ENCODE results near the gene PSMA6. TPM values are rescaled to one million over a fixed set of nuclear protein-coding genes. Genes with fewer than 3 reads are reported as not detected.

The PSMA6 gene
- total and polyA plus RNA-seq, 4 experiments from 2014 or later, result 84.6 to 413 (median 207) TPM

DNA sequence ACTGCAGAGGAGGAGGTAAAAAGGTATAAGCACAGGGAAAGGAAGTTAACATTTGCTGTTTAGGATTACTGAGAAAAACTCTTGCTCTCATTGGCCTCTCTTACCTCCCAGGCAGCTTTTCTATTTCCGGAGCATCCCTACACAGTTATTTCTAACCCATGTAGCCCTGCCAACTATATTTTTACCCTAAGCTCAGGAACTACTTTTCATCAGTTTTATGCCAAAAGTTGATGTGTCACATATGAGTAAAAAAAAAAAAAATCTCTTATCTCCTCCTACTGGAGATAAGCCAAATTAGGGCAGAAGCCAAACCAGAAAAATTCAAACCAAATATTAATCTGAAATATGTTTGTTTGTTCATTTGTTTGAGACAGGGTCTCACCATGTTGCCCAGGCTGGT lies 34.4 kb upstream of the PSMA6 start:
- H3K27me3 Mint-ChIP-seq, result no peaks in the 10 kb centered on the region

DNA sequence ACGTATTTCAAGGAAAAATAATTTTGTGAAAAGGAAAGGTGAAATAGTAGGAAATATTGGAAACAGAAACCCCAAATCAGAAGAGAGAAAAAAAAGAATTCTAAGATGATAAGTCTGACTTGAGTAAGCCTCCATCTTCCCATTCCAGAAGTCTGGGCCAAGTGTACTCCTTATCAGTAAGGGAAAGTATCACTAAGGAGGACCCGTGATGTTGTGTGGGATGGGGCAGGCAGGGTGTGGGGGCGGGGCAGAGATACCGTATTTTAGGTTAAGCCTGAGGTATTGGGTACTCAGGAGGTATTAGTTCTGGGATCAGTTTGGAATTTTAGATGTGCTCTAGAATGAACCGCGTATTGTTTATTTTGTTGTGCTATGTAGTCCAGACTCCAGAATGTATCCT lies 33.8 kb upstream of the PSMA6 start:
- H3K27ac Mint-ChIP-seq, result no peak overlapping the region
- H3K4me1 Mint-ChIP-seq, result peaks cover 12 to 20% (median 13%) of the 10 kb centered on the region in 4 donors
- peaks cover 29 to 31% of the 10 kb centered on the region in 2 donors for H3K36me3 Mint-ChIP-seq
- Histone ChIP-seq H3K4me3 (ENCODE audit: low read length in 2 of 2) (no peak overlapping the region), H3K36me3 (ENCODE audit: insufficient read depth, low read length) (peaks cover 6% of the 10 kb centered on the region), H3K4me1 (ENCODE audit: insufficient read depth, low read length) (no peaks in the 10 kb centered on the region), H3K27ac (ENCODE audit: low read depth, low read length) (no peak overlapping the region), H3K27me3 (ENCODE audit: insufficient read depth, low read length) (no peaks in the 10 kb centered on the region), H3K9me3 (ENCODE audit: control insufficient read depth in 1 of 2, low read length in 2 of 2) (no peaks in the 10 kb centered on the region)
- ChIA-PET CTCF (ENCODE audit: partially characterized antibody) (no interaction called here), POLR2A (ENCODE audit: partially characterized antibody) (no interaction called here)
- no peak for DNase-seq
- no peak overlapping the region for H3K4me3 Mint-ChIP-seq
- no peaks in the 10 kb centered on the region for H3K27me3 Mint-ChIP-seq
- intact Hi-C loops (cut with micrococcal nuclease), result no loop called here
- peaks cover 0 to 6% (median 0%) of the 10 kb centered on the region in 8 donors for H3K9me3 Mint-ChIP-seq

More for the DNA sequence above, 34.4 kb upstream of the PSMA6 start:
- DNase-seq, result no peak
- peaks cover 6% of the 10 kb centered on the region for H3K36me3 ChIP-seq (ENCODE audit: insufficient read depth, low read length)
- intact Hi-C loops (cut with micrococcal nuclease), result no loop called here
- Mint-ChIP-seq H3K4me1 (peaks cover 13 to 20% (median 13%) of the 10 kb centered on the region in 4 donors), H3K27ac (peak overlapping the region in 2 of 7 donors; percentile 24 to 79), H3K36me3 (peaks cover 28 to 32% of the 10 kb centered on the region in 2 donors), H3K4me3 (no peak overlapping the region), H3K9me3 (peaks cover 0 to 6% (median 0%) of the 10 kb centered on the region in 8 donors)
- no peaks in the 10 kb centered on the region for H3K27me3 ChIP-seq (ENCODE audit: insufficient read depth, low read length)
- no peak overlapping the region for H3K27ac ChIP-seq (ENCODE audit: low read depth, low read length)
- H3K9me3 ChIP-seq (ENCODE audit: control insufficient read depth in 1 of 2, low read length in 2 of 2), result no peaks in the 10 kb centered on the region
- H3K4me1 ChIP-seq (ENCODE audit: insufficient read depth, low read length), result no peaks in the 10 kb centered on the region
- ChIA-PET POLR2A (ENCODE audit: partially characterized antibody) (no interaction called here), CTCF (ENCODE audit: partially characterized antibody) (no interaction called here)
- no peak overlapping the region for H3K4me3 ChIP-seq (ENCODE audit: low read length in 2 of 2)

DNA sequence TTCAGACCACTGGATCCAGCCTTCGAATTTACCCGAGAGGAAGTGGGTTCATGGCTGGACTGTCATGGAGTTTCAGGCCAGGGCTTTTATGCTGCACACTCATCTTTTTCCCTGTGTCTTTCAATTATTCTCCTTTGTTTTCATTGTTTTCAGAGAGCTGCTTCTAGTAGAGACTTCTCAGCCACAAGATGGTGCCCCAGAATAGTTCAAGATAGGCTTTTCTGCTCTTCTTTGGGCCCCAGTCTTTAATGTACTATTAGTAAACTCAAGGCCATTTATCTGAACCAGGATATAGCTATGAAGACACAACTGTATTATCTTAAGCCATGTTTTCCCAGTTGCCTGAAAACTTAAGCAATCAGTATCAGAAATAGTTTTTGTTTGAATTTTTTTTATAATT lies 30.4 kb upstream of the PSMA6 start:
- Histone ChIP-seq H3K36me3 (ENCODE audit: insufficient read depth, low read length) (peaks cover 11% of the 10 kb centered on the region), H3K27me3 (ENCODE audit: insufficient read depth, low read length) (no peaks in the 10 kb centered on the region), H3K27ac (ENCODE audit: low read depth, low read length) (no peak overlapping the region), H3K4me1 (ENCODE audit: insufficient read depth, low read length) (no peaks in the 10 kb centered on the region), H3K4me3 (ENCODE audit: low read length in 2 of 2) (no peak overlapping the region), H3K9me3 (ENCODE audit: control insufficient read depth in 1 of 2, low read length in 2 of 2) (no peaks in the 10 kb centered on the region)
- H3K4me3 Mint-ChIP-seq, result no peak overlapping the region
- peaks cover 0 to 7% (median under 1%) of the 10 kb centered on the region in 4 donors for H3K4me1 Mint-ChIP-seq
- POLR2A ChIA-PET (ENCODE audit: partially characterized antibody), result interaction anchor here (0.6 to 1.1 kb wide), 2 partner anchors 27 to 144 kb away, joined by 3 to 5 read pairs; no protein-coding TSS in a partner anchor
- intact Hi-C loops (cut with micrococcal nuclease), result loop anchor here (2.0 kb wide), 1 partner anchor 17 kb away; no protein-coding TSS in a partner anchor
- CTCF ChIA-PET (ENCODE audit: partially characterized antibody), result interaction anchor here (0.6 to 3.2 kb wide), 13 partner anchors 17 to 162 kb away, joined by 3 to 28 read pairs (median 5); partner anchors contain the start of genes NFKBIA and PSMA6
- H3K27ac Mint-ChIP-seq, result peak overlapping the region in 2 of 7 donors; percentile 29 to 76
- no peak for DNase-seq
- H3K36me3 Mint-ChIP-seq, result peaks cover 27% of the 10 kb centered on the region in 2 donors
- H3K9me3 Mint-ChIP-seq, result peaks cover 0 to 5% (median 0%) of the 10 kb centered on the region in 8 donors
- H3K27me3 Mint-ChIP-seq, result no peaks in the 10 kb centered on the region

DNA sequence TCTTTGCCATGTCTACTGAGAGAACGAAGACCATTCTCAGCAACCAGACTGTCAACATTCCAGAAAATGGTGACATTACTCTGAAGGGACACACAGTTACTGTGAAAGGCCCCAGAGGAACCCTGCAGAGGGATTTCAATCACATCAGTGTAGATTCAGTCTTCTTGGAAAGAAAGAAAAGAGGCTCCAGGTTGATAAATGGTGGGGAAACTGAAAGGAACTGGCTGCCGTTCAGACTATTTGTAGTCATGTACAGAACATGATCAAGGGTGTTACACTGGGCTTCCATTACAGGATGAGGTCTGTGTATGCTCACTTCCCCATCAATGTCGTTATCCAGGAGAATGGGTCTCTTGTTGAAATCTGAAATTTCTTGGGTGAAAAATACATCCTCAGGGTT lies 29.7 kb upstream of the PSMA6 start:
- intact Hi-C loops (cut with micrococcal nuclease), result loop anchor here (2.0 kb wide), 1 partner anchor 18 kb away; no protein-coding TSS in a partner anchor
- DNase-seq, result no peak
- Mint-ChIP-seq H3K4me1 (peaks cover 0 to 7% (median under 1%) of the 10 kb centered on the region in 4 donors), H3K27me3 (no peaks in the 10 kb centered on the region), H3K36me3 (peaks cover 30 to 33% of the 10 kb centered on the region in 2 donors), H3K9me3 (peaks cover 0 to 5% (median 0%) of the 10 kb centered on the region in 8 donors), H3K27ac (peak overlapping the region in 1 of 7 donors; percentile 24), H3K4me3 (no peak overlapping the region)
- CTCF ChIA-PET (ENCODE audit: partially characterized antibody), result interaction anchor here (0.6 to 3.2 kb wide), 15 partner anchors 17 to 161 kb away, joined by 3 to 28 read pairs (median 5); partner anchors contain the start of genes NFKBIA and PSMA6
- no peaks in the 10 kb centered on the region for H3K4me1 ChIP-seq (ENCODE audit: insufficient read depth, low read length)
- H3K36me3 ChIP-seq (ENCODE audit: insufficient read depth, low read length), result peaks cover 11% of the 10 kb centered on the region
- no peaks in the 10 kb centered on the region for H3K27me3 ChIP-seq (ENCODE audit: insufficient read depth, low read length)
- no peak overlapping the region for H3K4me3 ChIP-seq (ENCODE audit: low read length in 2 of 2)
- POLR2A ChIA-PET (ENCODE audit: partially characterized antibody), result interaction anchor here (1.1 kb wide), 1 partner anchor 144 kb away, joined by 5 read pairs; no protein-coding TSS in a partner anchor
- H3K27ac ChIP-seq (ENCODE audit: low read depth, low read length), result no peak overlapping the region
- no peaks in the 10 kb centered on the region for H3K9me3 ChIP-seq (ENCODE audit: control insufficient read depth in 1 of 2, low read length in 2 of 2)

DNA sequence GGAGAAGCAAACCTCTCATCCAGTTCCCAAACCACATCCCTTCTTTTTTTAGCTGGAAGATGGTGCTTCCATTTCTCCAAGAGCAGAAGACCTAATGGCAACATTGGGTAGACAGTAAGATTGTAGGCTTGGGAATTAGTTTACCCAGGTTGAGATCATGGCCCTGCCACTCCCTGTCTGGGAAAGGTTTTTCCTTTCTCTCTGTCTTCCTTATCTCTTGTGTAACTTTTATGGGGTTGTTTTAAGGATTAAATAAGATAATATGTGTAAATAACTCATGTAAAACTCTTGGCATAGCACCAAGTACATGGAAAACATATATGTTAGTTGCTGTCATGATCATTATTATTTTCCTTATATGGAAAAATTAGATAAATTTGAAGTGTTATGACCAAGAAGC lies 23.2 kb upstream of the PSMA6 start:
- Histone ChIP-seq H3K36me3 (ENCODE audit: insufficient read depth, low read length) (peaks cover 26% of the 10 kb centered on the region), H3K27me3 (ENCODE audit: insufficient read depth, low read length) (no peaks in the 10 kb centered on the region), H3K9me3 (ENCODE audit: control insufficient read depth in 1 of 2, low read length in 2 of 2) (no peaks in the 10 kb centered on the region), H3K4me1 (ENCODE audit: insufficient read depth, low read length) (no peaks in the 10 kb centered on the region), H3K27ac (ENCODE audit: low read depth, low read length) (no peak overlapping the region), H3K4me3 (ENCODE audit: low read length in 2 of 2) (no peak overlapping the region)
- Mint-ChIP-seq H3K4me1 (no peaks in the 10 kb centered on the region), H3K9me3 (no peaks in the 10 kb centered on the region), H3K27ac (no peak overlapping the region), H3K4me3 (no peak overlapping the region), H3K27me3 (no peaks in the 10 kb centered on the region), H3K36me3 (peaks cover 37 to 51% of the 10 kb centered on the region in 2 donors)
- POLR2A ChIA-PET (ENCODE audit: partially characterized antibody), result no interaction called here
- CTCF ChIA-PET (ENCODE audit: partially characterized antibody), result interaction anchor here (1.1 kb wide), 1 partner anchor 17 kb away, joined by 4 read pairs; no protein-coding TSS in a partner anchor
- intact Hi-C loops (cut with micrococcal nuclease), result no loop called here
- DNase-seq, result no peak

DNA sequence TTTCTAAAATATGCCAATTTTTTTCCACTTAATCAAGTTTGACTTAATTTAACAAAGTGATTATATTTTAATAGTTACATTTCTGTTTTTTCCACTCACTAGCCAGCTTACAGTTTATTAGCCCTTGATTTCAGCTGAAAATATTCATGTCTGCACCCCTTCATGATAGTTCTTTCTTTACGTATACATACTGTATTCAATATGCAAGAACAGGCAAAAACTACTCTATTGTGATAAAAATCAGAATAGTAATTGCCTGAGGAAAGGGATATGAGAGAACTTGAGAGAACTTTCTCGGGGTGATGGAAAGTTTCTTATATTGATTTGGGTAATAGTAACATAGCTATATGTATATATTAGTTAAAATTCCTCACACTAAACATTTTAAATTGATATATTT lies 17.4 kb upstream of the PSMA6 start:
- Mint-ChIP-seq H3K27me3 (no peaks in the 10 kb centered on the region), H3K4me1 (no peaks in the 10 kb centered on the region), H3K4me3 (no peak overlapping the region), H3K27ac (peak overlapping the region in 2 of 7 donors; percentile 9 to 43), H3K9me3 (no peaks in the 10 kb centered on the region), H3K36me3 (peaks cover 51 to 65% of the 10 kb centered on the region in 2 donors)
- Histone ChIP-seq H3K4me1 (ENCODE audit: insufficient read depth, low read length) (no peaks in the 10 kb centered on the region), H3K27ac (ENCODE audit: low read depth, low read length) (no peak overlapping the region), H3K27me3 (ENCODE audit: insufficient read depth, low read length) (no peaks in the 10 kb centered on the region), H3K36me3 (ENCODE audit: insufficient read depth, low read length) (peaks cover 30% of the 10 kb centered on the region), H3K9me3 (ENCODE audit: control insufficient read depth in 1 of 2, low read length in 2 of 2) (no peaks in the 10 kb centered on the region), H3K4me3 (ENCODE audit: low read length in 2 of 2) (no peak overlapping the region)
- POLR2A ChIA-PET (ENCODE audit: partially characterized antibody), result interaction anchor here (1.3 to 2.0 kb wide), 2 partner anchors 9 to 25 kb away, joined by 4 read pairs; no protein-coding TSS in a partner anchor
- CTCF ChIA-PET (ENCODE audit: partially characterized antibody), result interaction anchor here (1.3 to 1.5 kb wide), 2 partner anchors 11 to 46 kb away, joined by 3 read pairs; no protein-coding TSS in a partner anchor
- intact Hi-C loops (cut with micrococcal nuclease), result no loop called here
- DNase-seq, result no peak

DNA sequence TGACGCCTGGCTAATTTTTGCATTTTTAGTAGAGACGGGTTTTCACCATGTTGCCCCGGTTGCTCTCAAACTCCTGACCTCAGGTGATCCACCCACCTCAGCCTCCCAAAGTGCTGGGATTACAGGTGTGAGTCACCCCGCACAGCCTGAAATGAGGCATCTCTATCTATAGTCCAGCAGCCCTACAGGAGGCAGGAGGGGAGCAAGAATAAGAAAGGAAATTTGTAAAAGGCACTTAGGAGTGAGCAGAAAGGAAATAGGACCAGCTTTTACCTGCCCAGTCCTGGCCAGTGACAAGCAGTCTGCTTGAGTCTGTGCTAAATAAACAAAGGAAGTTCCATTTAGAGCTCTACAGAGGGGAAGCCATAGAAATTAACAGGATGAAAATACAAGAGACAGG lies 15.0 kb upstream of the PSMA6 start:
- intact Hi-C loops (cut with micrococcal nuclease), result no loop called here
- Histone ChIP-seq H3K4me1 (ENCODE audit: insufficient read depth, low read length) (no peaks in the 10 kb centered on the region), H3K36me3 (ENCODE audit: insufficient read depth, low read length) (peaks cover 23% of the 10 kb centered on the region), H3K4me3 (ENCODE audit: low read length in 2 of 2) (no peak overlapping the region), H3K9me3 (ENCODE audit: control insufficient read depth in 1 of 2, low read length in 2 of 2) (no peaks in the 10 kb centered on the region), H3K27ac (ENCODE audit: low read depth, low read length) (no peak overlapping the region), H3K27me3 (ENCODE audit: insufficient read depth, low read length) (no peaks in the 10 kb centered on the region)
- H3K9me3 Mint-ChIP-seq, result no peaks in the 10 kb centered on the region
- ChIA-PET CTCF (ENCODE audit: partially characterized antibody) (no interaction called here), POLR2A (ENCODE audit: partially characterized antibody) (interaction anchor here (1.2 kb wide), 1 partner anchor 16 kb away, joined by 3 read pairs; no protein-coding TSS in a partner anchor)
- peaks cover 0 to 2% (median 0%) of the 10 kb centered on the region in 4 donors for H3K4me1 Mint-ChIP-seq
- H3K36me3 Mint-ChIP-seq, result peaks cover 49 to 60% of the 10 kb centered on the region in 2 donors
- DNase-seq, result no peak
- peak overlapping the region in 2 of 7 donors; percentile 10 to 12 for H3K27ac Mint-ChIP-seq
- no peaks in the 10 kb centered on the region for H3K27me3 Mint-ChIP-seq
- H3K4me3 Mint-ChIP-seq, result no peak overlapping the region
